ENCODE measurements around the gene RRAGC. TPM values are rescaled to one million over a fixed set of nuclear protein-coding genes. Genes with fewer than 3 reads are reported as not detected.

The RRAGC gene
- total RNA-seq, 1 donor from 2014 or later, result 43.9 TPM

Other genes starting within 250 kb of the RRAGC start
- 10.2 and 14.3 TPM in 2 replicates for gene MYCBP, start 13.6 kb upstream of the RRAGC start, total RNA-seq
- not detected in 2 replicates for gene GJA9, start 21.8 kb upstream of the RRAGC start, total RNA-seq
- gene RHBDL2, start 82.1 kb upstream of the RRAGC start, total RNA-seq, result 0.12 TPM in 1 of 2 replicates, not detected in the other
- gene AKIRIN1, start 131.5 kb upstream of the RRAGC start, total RNA-seq, result 46.7 and 51.6 TPM in 2 replicates
- 476 and 496 TPM in 2 replicates for gene NDUFS5, start 166.6 kb upstream of the RRAGC start, total RNA-seq

Data from glomerular endothelial cell (primary cell).